ENCODE measurements around the gene SNRNP70.
A peak's percentile ranks its signal among the peaks of the same experiment; 100 is the strongest.

SNRNP70 gene

GRCh38 chr19:49107625-49108459 lies 22.6 kb downstream of the SNRNP70 start:
- Histone ChIP-seq H3K27ac (peak overlapping the region in 1 of 11 experiments; percentile 0; a peak in 1 of 22 replicates), H4K20me1 (peaks cover 60 to 77% (median 74%) of the 10 kb centered on the region in 11 experiments), H3K4me3 (no peak overlapping the region), H3K4me2 (no peak overlapping the region), H3K36me3 (peaks cover 56 to 71% (median 66%) of the 10 kb centered on the region in 11 experiments), H3K4me1 (peaks cover 38 to 67% (median 44%) of the 10 kb centered on the region in 10 experiments), H3K9ac (0 out of 22 replicates have a peak overlapping the region, but pooled peaks of 1 of the 11 experiments have one; percentile 7), H3K27me3 (no peaks in the 10 kb centered on the region), H3K9me3 (replicated peaks in 1 of 11) (no peaks in the 10 kb centered on the region)
- no peak for TF ChIP-seq Cebpa-rat (IDR thresholded peaks at IDR 0.05)

- Histone ChIP-seq H3K4me1 (peaks cover 37 to 67% (median 44%) of the 10 kb centered on the region in 10 experiments), H3K27me3 (no peaks in the 10 kb centered on the region), H4K20me1 (peaks cover 50 to 65% (median 62%) of the 10 kb centered on the region in 11 experiments), H3K27ac (no peak overlapping the region), H3K4me3 (no peak overlapping the region), H3K4me2 (no peak overlapping the region), H3K9me3 (replicated peaks in 1 of 11) (no peaks in the 10 kb centered on the region), H3K36me3 (peaks cover 51 to 63% (median 58%) of the 10 kb centered on the region in 11 experiments), H3K9ac (no peak overlapping the region)
- TF ChIP-seq Cebpa-rat (IDR thresholded peaks at IDR 0.05): no peak
Observed at GRCh38 chr19:49109051-49109450, 23.8 kb downstream of the SNRNP70 start.

- Histone ChIP-seq H3K27ac (no peak overlapping the region), H3K4me2 (peak overlapping the region in 4 of 11 experiments; percentile 18 to 57 (median 43); a peak in 7 of 22 replicates), H4K20me1 (peaks cover 45 to 59% (median 55%) of the 10 kb centered on the region in 11 experiments), H3K9ac (no peak overlapping the region), H3K4me3 (no peak overlapping the region), H3K36me3 (peaks cover 45 to 56% (median 55%) of the 10 kb centered on the region in 11 experiments), H3K9me3 (replicated peaks in 1 of 11) (no peaks in the 10 kb centered on the region), H3K4me1 (peaks cover 31 to 61% (median 40%) of the 10 kb centered on the region in 10 experiments), H3K27me3 (no peaks in the 10 kb centered on the region)
- TF ChIP-seq Cebpa-rat (IDR thresholded peaks at IDR 0.05): no peak
Observed at GRCh38 chr19:49109569-49110233, 24.4 kb downstream of the SNRNP70 start.

GRCh38 chr19:49110567-49110966 lies 25.3 kb downstream of the SNRNP70 start:
- Histone ChIP-seq H3K36me3 (peaks cover 36 to 47% (median 46%) of the 10 kb centered on the region in 11 experiments), H3K4me1 (peaks cover 31 to 61% (median 40%) of the 10 kb centered on the region in 10 experiments), H3K4me2 (peak overlapping the region in 5 of 11 experiments; percentile 17 to 57 (median 42); a peak in 8 of 22 replicates), H4K20me1 (peaks cover 37 to 56% (median 47%) of the 10 kb centered on the region in 11 experiments), H3K4me3 (no peak overlapping the region), H3K27ac (no peak overlapping the region), H3K9me3 (replicated peaks in 1 of 11) (no peaks in the 10 kb centered on the region), H3K9ac (no peak overlapping the region), H3K27me3 (no peaks in the 10 kb centered on the region)
- TF ChIP-seq Cebpa-rat (IDR thresholded peaks at IDR 0.05): no peak

GRCh38 chr19:49111218-49111998 lies 26.2 kb downstream of the SNRNP70 start:
- Histone ChIP-seq H3K9ac (no peak overlapping the region), H3K4me2 (peak overlapping the region in 3 of 11 experiments; percentile 36 to 44 (median 42); a peak in 4 of 22 replicates), H4K20me1 (peaks cover 28 to 48% (median 39%) of the 10 kb centered on the region in 11 experiments), H3K36me3 (peaks cover 28 to 39% (median 38%) of the 10 kb centered on the region in 11 experiments), H3K27me3 (no peaks in the 10 kb centered on the region), H3K4me1 (peaks cover 29 to 61% (median 43%) of the 10 kb centered on the region in 10 experiments), H3K9me3 (replicated peaks in 1 of 11) (no peaks in the 10 kb centered on the region), H3K4me3 (no peak overlapping the region), H3K27ac (no peak overlapping the region)
- TF ChIP-seq Cebpa-rat (IDR thresholded peaks at IDR 0.05): 0 out of 22 replicates have a peak, but pooled peaks of 1 of the 11 experiments have one; percentile 9

GRCh38 chr19:49113762-49114629 lies 28.7 kb downstream of the SNRNP70 start, which contains the start of gene LIN7B:
Gene LIN7B, plus strand, starts transcription at chr19:49114370. Its CDS starts 35 bp downstream, at chr19:49114405.
- TF ChIP-seq Cebpa-rat (IDR thresholded peaks at IDR 0.05): no peak
- Histone ChIP-seq H3K27ac (peak within 1 kb of the TSS in 10 of 11 experiments; percentile 45 to 77 (median 61); a peak in 20 of 22 replicates), H3K36me3 (peaks cover 2 to 13% (median 12%) of the 10 kb centered on the region in 11 experiments; a peak in 21 of 22 replicates), H3K27me3 (no peaks in the 10 kb centered on the region), H3K4me2 (peak within 1 kb of the TSS; percentile 84 to 100 (median 99)), H3K4me1 (peaks cover 47 to 81% (median 60%) of the 10 kb centered on the region in 10 experiments), H3K9me3 (replicated peaks in 1 of 11) (no peaks in the 10 kb centered on the region), H3K4me3 (peak within 1 kb of the TSS; percentile 72 to 83 (median 77)), H3K9ac (peak within 1 kb of the TSS; percentile 71 to 88 (median 80)), H4K20me1 (peaks cover 3 to 28% (median 13%) of the 10 kb centered on the region in 11 experiments; a peak in 21 of 22 replicates)

GRCh38 chr19:49114630-49115363 lies 29.5 kb downstream of the SNRNP70 start:
- Histone ChIP-seq H3K4me1 (peaks cover 49 to 80% (median 61%) of the 10 kb centered on the region in 10 experiments), H3K36me3 (peaks cover 0 to 5% (median 4%) of the 10 kb centered on the region in 11 experiments; a peak in 11 of 22 replicates), H3K27ac (peak overlapping the region in 10 of 11 experiments; percentile 45 to 77 (median 61); a peak in 20 of 22 replicates), H3K4me3 (peak overlapping the region; percentile 72 to 83 (median 77)), H3K4me2 (peak overlapping the region; percentile 84 to 100 (median 99)), H4K20me1 (peaks cover 0 to 20% (median 5%) of the 10 kb centered on the region in 11 experiments; a peak in 14 of 22 replicates), H3K9ac (peak overlapping the region; percentile 71 to 88 (median 80)), H3K27me3 (peaks cover 3 to 6% (median 6%) of the 10 kb centered on the region in 11 experiments), H3K9me3 (replicated peaks in 1 of 11) (no peaks in the 10 kb centered on the region)
- no peak for TF ChIP-seq Cebpa-rat (IDR thresholded peaks at IDR 0.05)
